Kidney (tissue), 14 donors: ENCODE data around the gene THRB. TPM values are rescaled to one million over a fixed set of nuclear protein-coding genes. Genes with fewer than 3 reads are reported as not detected.

Experiments used
- DNase-seq, 5 donors: peaks; one replicate each; pipeline ENCODE4 v3.0.0-alpha.2; 2013 to 2020
- FAIRE-seq: peaks from 2 replicates; lab custom pipeline; 2012; peaks lifted over from hg19 to GRCh38; lab: Jason Lieb, UNC
- H3K27ac ChIP-seq, 2 donors: one replicate each; pipeline ENCODE4 v1.7.0; 2013; ENCODE audit warnings: low read depth in 2 of 2, low read length in 2 of 2, inconsistent platforms in 1 of 2
- H3K27me3 ChIP-seq: one replicate; pipeline ENCODE4 v1.7.1; 2013; ENCODE audit warnings: low read length, inconsistent platforms; ENCODE audit not compliant: control insufficient read depth, insufficient read depth
- H3K36me3 ChIP-seq, 3 donors: one replicate each; pipeline versions ENCODE4 v1.7.0 to v1.7.1; 2013; ENCODE audit warnings: low read length in 3 of 3, control low read depth in 1 of 3, inconsistent platforms in 1 of 3; ENCODE audit not compliant: insufficient read depth in 3 of 3, control insufficient read depth in 2 of 3
- H3K4me1 ChIP-seq, 3 donors: one replicate each; pipeline versions ENCODE4 v1.7.0 to v1.7.1; 2013; ENCODE audit warnings: low read length in 3 of 3, inconsistent platforms in 1 of 3, low read depth in 1 of 3; ENCODE audit not compliant: control insufficient read depth in 2 of 3, insufficient read depth in 2 of 3
- H3K4me3 ChIP-seq, 3 donors: one replicate each; pipeline versions ENCODE4 v1.7.0 to v1.8.1; 2013; ENCODE audit warnings: low read length in 3 of 3, control low read depth in 1 of 3, inconsistent platforms in 1 of 3
- H3K9ac ChIP-seq, 3 donors: one replicate each; pipeline versions ENCODE4 v1.7.0 to v1.7.1; 2013; ENCODE audit warnings: low read length in 3 of 3, control low read depth in 1 of 3, inconsistent platforms in 1 of 3
- H3K9me3 ChIP-seq, 3 donors: one replicate each; pipeline versions ENCODE4 v1.7.0 to v1.7.1; 2013; ENCODE audit warnings: low read length in 3 of 3, control low read depth in 1 of 3, inconsistent platforms in 1 of 3; ENCODE audit not compliant: control insufficient read depth in 2 of 3, insufficient read depth in 1 of 3
- intact Hi-C: fragments of 100-400 bp; cut with DNase I; formaldehyde crosslinking; loops from one replicate; pipeline ENCODE4 v1.11.1; 2022
- polyA plus RNA-seq: library from polyadenylated mRNA; stranded (reverse); fragments of 350-450 nt; fragmentation: Illumina TruSeq; extraction: RNeasy Lipid Tissue Mini Kit (QIAGEN cat#74804); gene quantifications from one replicate; pipeline ENCODE4 v1.2.3, GENCODE V29; 2014; ENCODE audit warnings: low read depth, low replicate concordance; ENCODE audit not compliant: insufficient read depth
- total RNA-seq: library from RNA; stranded (reverse); fragmentation: NEBNext Ultra II Directional; extraction: Animal tissue kit (Norgen Biotek cat#: 25700); gene quantifications from one replicate; pipeline ENCODE4 v1.2.1, GENCODE V29; 2021
- TF ChIP-seq, protein P1 (sequence below): IDR thresholded peaks from 3 replicates; pipeline ENCODE4 v1.5.1; 2012; ENCODE audit warnings: mild to moderate bottlenecking, moderate library complexity, borderline replicate concordance; ENCODE audit not compliant: insufficient read depth; ENCODE audit errors: extremely low read depth
- donor health status: control.
- donor health status: control.
- donor health status: control.
- donor health status: control.
- donor health status: control.
- donor health status: DM: yes; HTN: yes; CAD: no.
- donor health status: Normal renal cell carcinoma (clear cell type).

THRB gene
- total and polyA plus RNA-seq, 2 donors from 2014 or later: 4.5 to 17.2 TPM

DNA sequence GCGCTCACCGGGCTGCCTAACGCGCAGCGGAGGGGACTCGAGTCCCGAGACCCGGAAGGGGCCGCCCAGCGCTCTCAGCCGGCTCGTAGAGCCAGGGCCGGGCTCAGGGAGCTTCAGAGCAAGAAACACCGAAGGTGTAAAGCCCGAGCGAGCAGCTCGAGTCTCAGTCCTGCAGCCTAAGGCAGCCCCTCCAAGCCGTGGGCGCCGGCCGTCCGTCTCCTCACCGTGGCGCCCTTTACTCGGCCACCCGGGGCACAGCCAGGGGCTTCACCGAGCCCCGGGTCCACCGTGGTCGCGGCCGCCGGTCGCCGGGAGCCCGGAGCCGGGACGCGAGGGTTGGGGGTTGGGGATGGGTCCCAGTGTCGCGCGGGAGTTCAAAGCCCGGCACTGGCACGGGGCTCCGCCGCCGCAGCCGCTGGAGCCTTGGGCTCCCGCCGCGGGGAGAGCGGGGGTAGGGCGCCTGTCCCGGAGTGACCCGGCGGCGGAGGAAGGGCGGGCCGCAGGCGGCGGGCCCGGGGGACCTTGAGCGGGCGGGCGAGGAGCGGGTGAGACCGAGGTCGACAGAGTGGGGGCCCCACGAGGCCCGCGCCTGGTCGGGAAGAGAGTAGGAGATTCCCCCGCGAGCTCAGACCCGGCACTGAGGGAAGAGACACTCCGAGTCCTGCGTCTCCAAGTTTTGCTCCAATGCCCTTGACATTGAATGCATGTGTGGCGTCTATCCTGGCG, 26.9 kb upstream of the THRB start:
- no peak for FAIRE-seq
- TF ChIP-seq, protein P1, sequence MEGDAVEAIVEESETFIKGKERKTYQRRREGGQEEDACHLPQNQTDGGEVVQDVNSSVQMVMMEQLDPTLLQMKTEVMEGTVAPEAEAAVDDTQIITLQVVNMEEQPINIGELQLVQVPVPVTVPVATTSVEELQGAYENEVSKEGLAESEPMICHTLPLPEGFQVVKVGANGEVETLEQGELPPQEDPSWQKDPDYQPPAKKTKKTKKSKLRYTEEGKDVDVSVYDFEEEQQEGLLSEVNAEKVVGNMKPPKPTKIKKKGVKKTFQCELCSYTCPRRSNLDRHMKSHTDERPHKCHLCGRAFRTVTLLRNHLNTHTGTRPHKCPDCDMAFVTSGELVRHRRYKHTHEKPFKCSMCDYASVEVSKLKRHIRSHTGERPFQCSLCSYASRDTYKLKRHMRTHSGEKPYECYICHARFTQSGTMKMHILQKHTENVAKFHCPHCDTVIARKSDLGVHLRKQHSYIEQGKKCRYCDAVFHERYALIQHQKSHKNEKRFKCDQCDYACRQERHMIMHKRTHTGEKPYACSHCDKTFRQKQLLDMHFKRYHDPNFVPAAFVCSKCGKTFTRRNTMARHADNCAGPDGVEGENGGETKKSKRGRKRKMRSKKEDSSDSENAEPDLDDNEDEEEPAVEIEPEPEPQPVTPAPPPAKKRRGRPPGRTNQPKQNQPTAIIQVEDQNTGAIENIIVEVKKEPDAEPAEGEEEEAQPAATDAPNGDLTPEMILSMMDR: no peak
- peak overlapping the region; percentile 42 to 68 (median 68) for H3K4me3 ChIP-seq
- DNase-seq: peak; percentile 70 to 87 (median 76)
- H3K9ac ChIP-seq: peak overlapping the region in 2 of 3 donors; percentile 62 to 66
- peak overlapping the region in 1 of 2 donors; percentile 35 for H3K27ac ChIP-seq
- intact Hi-C loops: no loop called here
- peaks cover 13% of the 10 kb centered on the region for H3K27me3 ChIP-seq
- H3K36me3 ChIP-seq: no peaks in the 10 kb centered on the region
- H3K4me1 ChIP-seq: peaks cover 0 to 9% (median 3%) of the 10 kb centered on the region in 3 donors
- no peaks in the 10 kb centered on the region for H3K9me3 ChIP-seq

DNA sequence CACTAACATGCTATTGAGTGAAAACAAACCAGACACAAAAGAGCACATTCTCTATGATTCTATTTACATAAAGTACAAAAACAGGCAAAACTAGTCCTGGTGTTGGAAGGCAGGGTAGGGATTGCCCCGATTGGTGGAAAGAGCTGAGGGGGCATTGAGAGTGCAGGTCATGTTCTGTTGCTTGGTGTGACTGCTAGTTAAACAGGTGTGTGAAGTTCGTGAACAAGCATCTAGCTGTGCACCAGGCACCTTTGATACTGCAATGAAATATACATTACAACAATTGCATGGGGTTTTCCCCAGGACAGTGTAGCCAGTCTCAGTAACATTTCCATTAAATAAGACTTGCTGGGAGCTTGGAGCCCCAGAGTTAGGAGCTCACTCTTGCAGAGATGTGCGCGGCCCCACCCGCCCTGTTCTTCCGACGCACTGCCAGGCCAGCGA, 26.3 kb upstream of the THRB start:
- FAIRE-seq (no peak), DNase-seq (peak in 2 of 5 donors; percentile 32 to 53)
- Histone ChIP-seq H3K9me3 (no peaks in the 10 kb centered on the region), H3K27ac (peak overlapping the region in 1 of 2 donors; percentile 16), H3K4me3 (peak overlapping the region in 2 of 3 donors; percentile 56 to 68), H3K9ac (no peak overlapping the region), H3K27me3 (peaks cover 13% of the 10 kb centered on the region), H3K36me3 (no peaks in the 10 kb centered on the region), H3K4me1 (peaks cover 0 to 9% (median 3%) of the 10 kb centered on the region in 3 donors)
- TF ChIP-seq, protein P1: no peak
- intact Hi-C loops: no loop called here

DNA sequence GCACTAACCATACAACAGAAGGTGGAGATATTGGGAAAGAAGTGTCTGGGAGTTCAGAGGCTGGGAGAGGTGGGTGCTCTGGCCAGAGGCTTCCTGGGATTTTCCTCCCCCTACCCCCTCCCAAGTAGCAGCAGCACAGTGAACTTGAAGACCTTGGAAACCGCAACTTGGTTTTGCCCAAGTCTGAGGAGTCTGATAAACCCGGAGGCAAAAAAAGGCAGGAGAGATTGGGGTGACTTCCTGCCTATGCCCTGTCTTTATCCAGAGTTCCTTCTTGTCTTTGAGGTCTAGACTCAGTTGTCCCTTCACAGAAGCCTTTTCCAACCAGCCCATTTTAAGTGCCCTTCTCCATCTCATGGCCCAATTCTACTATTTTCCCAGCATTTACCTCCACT, 25.4 kb upstream of the THRB start:
- H3K36me3 ChIP-seq: no peaks in the 10 kb centered on the region
- no peak overlapping the region for H3K9ac ChIP-seq
- H3K4me3 ChIP-seq: no peak overlapping the region
- DNase-seq (no peak), FAIRE-seq (no peak)
- peaks cover 13% of the 10 kb centered on the region for H3K27me3 ChIP-seq
- no peak overlapping the region for H3K27ac ChIP-seq
- peaks cover 0 to 9% (median 3%) of the 10 kb centered on the region in 3 donors for H3K4me1 ChIP-seq
- intact Hi-C loops: no loop called here
- TF ChIP-seq, protein P1: no peak
- H3K9me3 ChIP-seq: no peaks in the 10 kb centered on the region
